ENCODE measurements around the gene GLIPR1. TPM values are rescaled to one million over a fixed set of nuclear protein-coding genes. Genes with fewer than 3 reads are reported as not detected.
A peak's percentile ranks its signal among the peaks of the same experiment; 100 is the strongest.

GLIPR1 gene
- total and polyA plus RNA-seq, 10 of the 15 experiments (the other 5 are each of a cell fraction or from before 2014, with no cell fraction given), result 18.2 to 62.6 (median 32.2) TPM

GRCh38 chr12:75488553-75488952 is 8.0 kb downstream of the GLIPR1 start:
- intact Hi-C loops (cut with micrococcal nuclease; ENCODE audit: unreplicated experiment) (no loop called here), in situ Hi-C loops (cut with MboI) (loop anchor here (25.0 kb wide), 1 partner anchor 801 kb away; no protein-coding TSS in a partner anchor)
- no peak overlapping the region for H3K4me2 ChIP-seq (ENCODE audit: control insufficient read depth, insufficient read depth)
- no peaks in the 10 kb centered on the region for H3K9me3 ChIP-seq (replicated peaks; ENCODE audit: control insufficient read depth, insufficient read depth, low read length)
- ATAC-seq, result peak; percentile 60
- peaks cover 3% of the 10 kb centered on the region; the same call in 1 of the 2 replicates for H3K79me2 ChIP-seq (ENCODE audit: control insufficient read depth, insufficient read depth, low read length)
- no peaks in the 10 kb centered on the region for H4K20me1 ChIP-seq (ENCODE audit: control insufficient read depth, insufficient read depth)
- no peak overlapping the region for H3K4me3 ChIP-seq
- ChIA-PET SMC1A (ENCODE audit: uncharacterized antibody, unreplicated experiment) (interaction anchor here (1.2 to 1.7 kb wide), 3 partner anchors 23 to 150 kb away, joined by 3 to 5 read pairs (median 4); partner anchors contain the start of gene KRR1), POLR2A (interaction anchor here (1.2 kb wide), 1 partner anchor 18 kb away, joined by 3 read pairs; no protein-coding TSS in a partner anchor), RAD21 (ENCODE audit: unreplicated experiment) (interaction anchor here (0.6 to 2.0 kb wide), 6 partner anchors 16 to 858 kb away, joined by 3 to 5 read pairs (median 4); partner anchors contain the start of gene GLIPR1L1), CTCF (interaction anchor here (0.7 to 11.0 kb wide), 9 partner anchors 11 to 999 kb away, joined by 3 to 235 read pairs (median 3); partner anchors contain the start of genes GLIPR1L1 and GLIPR1L2)
- no peak overlapping the region for H3K9ac ChIP-seq (ENCODE audit: control insufficient read depth, insufficient read depth, low read length)
- TF ChIP-seq CTCF (IDR thresholded peaks at IDR 0.05 in 2 of 3, conservative IDR thresholded peaks at IDR 0.05 in 1 of 3; ENCODE audit: control insufficient read depth in 2 of 3, extremely low read depth in 1 of 3, insufficient read depth in 1 of 3, low read depth in 3 of 3, low read length in 3 of 3) (peak; percentile 37 to 49 (median 39); a peak in 5 of 6 replicates), ASH2L (IDR thresholded peaks at IDR 0.05; ENCODE audit: borderline replicate concordance, low read depth) (no peak), RAD21 (IDR thresholded peaks at IDR 0.05; ENCODE audit: insufficient read depth, low read depth, low read length) (peak; percentile 22; the same call in 1 of the 2 replicates), SMC3 (IDR thresholded peaks at IDR 0.05; ENCODE audit: borderline replicate concordance, low read length) (peak; percentile 30; the same call in 1 of the 2 replicates), ATF2 (IDR thresholded peaks at IDR 0.05; ENCODE audit: low read length) (no peak)
- BruUV-seq (replicated peaks), result no TSS peak
- H3K27ac ChIP-seq (ENCODE audit: control insufficient read depth, insufficient read depth), result no peak overlapping the region; the same call in 1 of the 2 replicates
- H3K36me3 ChIP-seq (ENCODE audit: control insufficient read depth in 2 of 2, insufficient read depth in 2 of 2, low read length in 1 of 2), result peaks cover 0 to 3% of the 10 kb centered on the region in 2 experiments; a peak in 1 of 4 replicates
- no peak overlapping the region for H2AFZ ChIP-seq (ENCODE audit: control insufficient read depth, low read depth, low read length)
- H3K4me1 ChIP-seq (ENCODE audit: control insufficient read depth, insufficient read depth, low read length), result no peaks in the 10 kb centered on the region
- H3K27me3 ChIP-seq (replicated peaks in 1 of 2; ENCODE audit: control insufficient read depth in 2 of 2, insufficient read depth in 2 of 2, low read length in 1 of 2), result no peaks in the 10 kb centered on the region
- FAIRE-seq, result no peak
- DNase-seq (ENCODE audit: low read depth, low spot score), result no peak

Measured in GM12878 (cell line).